ENCODE measurements around the gene RASA4B. TPM values are rescaled to one million over a fixed set of nuclear protein-coding genes. Genes with fewer than 3 reads are reported as not detected.
"Not testable (repeated sequence)": the region's sequence is repeated elsewhere in the genome, so short reads cannot be mapped to it uniquely, and the experiment has no call there.

The RASA4B gene
- total and polyA plus RNA-seq, 2 of the 4 experiments (the other 2 are of a cell fraction) = 1.8 to 7.7 TPM

DNA sequence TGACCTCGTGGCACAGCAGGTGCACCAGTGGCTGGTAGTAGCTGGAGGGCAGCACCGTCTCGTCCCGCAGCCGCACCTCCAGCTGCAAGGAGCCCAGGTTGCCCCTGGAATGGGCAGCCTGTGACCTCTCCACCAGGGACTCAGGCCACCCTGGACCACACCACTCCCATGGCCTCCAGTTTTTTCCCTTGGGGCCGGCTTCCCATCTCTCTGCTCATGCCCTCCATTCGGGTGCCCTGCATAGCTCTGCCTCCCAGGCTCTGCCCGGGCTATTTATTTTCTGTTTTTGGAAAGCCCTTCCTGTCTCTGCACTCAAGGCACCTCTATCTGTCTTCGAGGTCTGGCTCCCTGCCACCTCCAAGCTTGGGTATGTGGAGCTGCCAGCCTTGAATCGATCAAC, 20.7 kb downstream of the RASA4B start:
- intact Hi-C loops (cut with micrococcal nuclease); H3K4ac ChIP-seq (ENCODE audit: low read depth, low read length); BruUV-seq (replicated peaks); POLR2A ChIA-PET (ENCODE audit: unreplicated experiment); H4K91ac ChIP-seq (ENCODE audit: insufficient read depth, low read depth, low read length); H3K4me3 ChIP-seq (ENCODE audit: insufficient read depth, low read depth, low read length); H3K18ac ChIP-seq (ENCODE audit: low read depth, low read length); dilution Hi-C loops (cut with HindIII; ENCODE audit: low sequenced_read_pairs, unreplicated experiment); H4K8ac ChIP-seq (ENCODE audit: low read depth in 2 of 2, low read length in 2 of 2); H3K27ac ChIP-seq (ENCODE audit: insufficient read depth, low read length); H2AK9ac ChIP-seq (replicated peaks; ENCODE audit: low read depth, low read length, poor library complexity); CTCF ChIA-PET; H3K9me3 ChIP-seq (ENCODE audit: control insufficient read depth, insufficient read depth, low read length); H2BK20ac ChIP-seq (ENCODE audit: low read depth, low read length); H3K36me3 ChIP-seq (ENCODE audit: control insufficient read depth, insufficient read depth, low read length); H3K9me1 ChIP-seq (ENCODE audit: insufficient read depth, low read length); H2BK15ac ChIP-seq (ENCODE audit: low read depth, low read length); H2AK5ac ChIP-seq (ENCODE audit: low read depth, low read length); H2BK120ac ChIP-seq (ENCODE audit: low read depth, low read length); H3K23ac ChIP-seq (ENCODE audit: low read depth, low read length); H3K56ac ChIP-seq (ENCODE audit: extremely low read depth, insufficient read depth, low read length); DNase-seq; H3K14ac ChIP-seq (replicated peaks; ENCODE audit: low read depth, low read length); H2AFZ ChIP-seq (replicated peaks; ENCODE audit: low read length, poor library complexity); in situ Hi-C loops (cut with MboI; ENCODE audit: low sequenced_read_pairs); H3K79me1 ChIP-seq (ENCODE audit: low read depth in 1 of 2, low read length in 2 of 2); H3K9ac ChIP-seq (ENCODE audit: low read depth, low read length); H4K5ac ChIP-seq (ENCODE audit: low read depth, low read length); H3K4me1 ChIP-seq (ENCODE audit: control insufficient read depth, insufficient read depth, low read length); H3K27me3 ChIP-seq (ENCODE audit: control insufficient read depth, insufficient read depth, low read length); H2BK5ac ChIP-seq (ENCODE audit: low read depth, low read length, poor library complexity, severe bottlenecking); H4K20me1 ChIP-seq (ENCODE audit: insufficient read depth, low read length); H3K4me2 ChIP-seq (ENCODE audit: low read depth, low read length): not testable (repeated sequence)
- no CpG with 5 or more reads among the region's 10 CpGs for WGBS, 2 experiments (ENCODE audit: extremely low coverage in 2 of 2, insufficient read length in 1 of 2)
- peak; percentile 7; the same call in 1 of the 2 replicates for ATAC-seq (ENCODE audit: low read depth)

DNA sequence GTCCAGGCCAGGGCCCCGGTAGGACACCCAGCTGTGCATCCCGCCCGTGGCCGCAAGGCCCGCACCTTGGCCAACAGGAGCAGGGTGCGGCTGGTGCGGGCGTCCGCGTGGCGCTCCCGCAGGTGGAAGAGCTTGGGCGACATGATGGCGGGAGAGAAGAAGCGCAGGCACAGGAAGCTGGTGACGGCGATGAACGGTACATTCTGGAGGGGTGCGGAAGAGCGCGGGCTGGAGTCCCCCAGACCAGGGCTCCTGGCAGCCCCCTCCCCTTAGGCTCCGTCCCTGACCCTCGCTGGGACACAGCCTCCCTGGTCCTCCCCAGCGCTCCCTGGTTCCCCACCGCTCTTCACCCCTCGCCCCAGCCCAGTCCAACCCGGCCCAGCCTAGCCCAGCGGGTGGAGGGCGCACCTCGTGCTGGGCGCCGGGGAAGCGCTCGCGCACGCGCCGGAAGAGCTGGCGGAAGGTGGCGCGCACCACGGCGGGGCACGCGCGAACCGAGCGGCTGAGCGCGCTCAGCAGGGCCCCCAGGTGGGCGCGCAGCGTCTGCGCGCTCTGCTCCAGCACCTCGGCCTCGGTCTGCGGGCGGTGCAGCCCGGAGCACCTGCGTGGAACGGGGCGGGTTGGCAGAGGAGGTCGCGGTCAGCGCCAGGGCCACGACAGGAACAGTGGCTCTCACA, 23.0 kb downstream of the RASA4B start:
- DNase-seq; H3K4me2 ChIP-seq (ENCODE audit: low read depth, low read length); H4K20me1 ChIP-seq (ENCODE audit: insufficient read depth, low read length); BruUV-seq (replicated peaks); H3K9me1 ChIP-seq (ENCODE audit: insufficient read depth, low read length); H3K56ac ChIP-seq (ENCODE audit: extremely low read depth, insufficient read depth, low read length); intact Hi-C loops (cut with micrococcal nuclease); H3K4ac ChIP-seq (ENCODE audit: low read depth, low read length); H3K36me3 ChIP-seq (ENCODE audit: control insufficient read depth, insufficient read depth, low read length); H3K9me3 ChIP-seq (ENCODE audit: control insufficient read depth, insufficient read depth, low read length); H2AK5ac ChIP-seq (ENCODE audit: low read depth, low read length); CTCF ChIA-PET; H3K9ac ChIP-seq (ENCODE audit: low read depth, low read length); H3K79me1 ChIP-seq (ENCODE audit: low read depth in 1 of 2, low read length in 2 of 2); H3K4me1 ChIP-seq (ENCODE audit: control insufficient read depth, insufficient read depth, low read length); H3K23ac ChIP-seq (ENCODE audit: low read depth, low read length); in situ Hi-C loops (cut with MboI; ENCODE audit: low sequenced_read_pairs); H4K5ac ChIP-seq (ENCODE audit: low read depth, low read length); H3K18ac ChIP-seq (ENCODE audit: low read depth, low read length); H3K4me3 ChIP-seq (ENCODE audit: insufficient read depth, low read depth, low read length); POLR2A ChIA-PET (ENCODE audit: unreplicated experiment); H2AK9ac ChIP-seq (replicated peaks; ENCODE audit: low read depth, low read length, poor library complexity); H2AFZ ChIP-seq (replicated peaks; ENCODE audit: low read length, poor library complexity); H4K91ac ChIP-seq (ENCODE audit: insufficient read depth, low read depth, low read length); dilution Hi-C loops (cut with HindIII; ENCODE audit: low sequenced_read_pairs, unreplicated experiment); H3K14ac ChIP-seq (replicated peaks; ENCODE audit: low read depth, low read length); H2BK120ac ChIP-seq (ENCODE audit: low read depth, low read length); H4K8ac ChIP-seq (ENCODE audit: low read depth in 2 of 2, low read length in 2 of 2); H2BK20ac ChIP-seq (ENCODE audit: low read depth, low read length); H3K27me3 ChIP-seq (ENCODE audit: control insufficient read depth, insufficient read depth, low read length); H2BK15ac ChIP-seq (ENCODE audit: low read depth, low read length); H3K27ac ChIP-seq (ENCODE audit: insufficient read depth, low read length); H2BK5ac ChIP-seq (ENCODE audit: low read depth, low read length, poor library complexity, severe bottlenecking): not testable (repeated sequence)
- ATAC-seq (ENCODE audit: low read depth) = peak; percentile 2; the same call in 1 of the 2 replicates
- WGBS, 2 experiments (ENCODE audit: extremely low coverage in 2 of 2, insufficient read length in 1 of 2) = no CpG with 5 or more reads among the region's 67 CpGs
